Ascending aorta (tissue), 2 donors: ENCODE measurements around the gene NUP98. TPM values are rescaled to one million over a fixed set of nuclear protein-coding genes. Genes with fewer than 3 reads are reported as not detected.
A peak's percentile ranks its signal among the peaks of the same experiment; 100 is the strongest.

Experiments used
- DNase-seq, 2 donors: peaks; one replicate each; pipeline ENCODE4 v3.0.0-alpha.2; 2019; ENCODE audit warnings: low spot score in 2 of 2
- H3K27ac ChIP-seq, 2 donors: fragments of 200-600 bp; sonication (generic); one replicate each; pipeline ENCODE4 v1.5.1; 2016 to 2017; ENCODE audit warnings: mild to moderate bottlenecking in 1 of 2
- H3K27me3 ChIP-seq: fragments of 200-600 bp; sonication (generic); one replicate; pipeline ENCODE4 v1.5.1; 2017
- H3K36me3 ChIP-seq, 2 donors: fragments of 200-600 bp; sonication (generic); one replicate each; pipeline ENCODE4 v1.5.1; 2016
- H3K4me1 ChIP-seq, 2 donors: fragments of 200-600 bp; sonication (generic); one replicate each; pipeline ENCODE4 v1.5.1; 2016 to 2017; ENCODE audit warnings: mild to moderate bottlenecking in 1 of 2
- H3K4me3 ChIP-seq, 2 donors: fragments of 200-600 bp; sonication (generic); one replicate each; pipeline ENCODE4 v1.5.1; 2016 to 2017; ENCODE audit warnings: mild to moderate bottlenecking in 1 of 2
- H3K9me3 ChIP-seq, 2 donors: fragments of 200-600 bp; sonication (generic); one replicate each; pipeline ENCODE4 v1.5.1; 2016
- intact Hi-C: fragments of 100-400 bp; cut with DNase I; formaldehyde crosslinking; loops from one replicate; pipeline ENCODE4 v1.15.1; 2023
- total RNA-seq: library from RNA; depleted of rRNA; stranded (reverse); fragments of >200 nt; gene quantifications from one replicate; pipeline ENCODE4 v1.1.0, GENCODE V29; 2016
- TF ChIP-seq, protein P1 (sequence below), 3 experiments: fragments of 200-600 bp in 2 of 3; fragments of 450-650 bp in 1 of 3; sonication (generic) in 2 of 3; IDR thresholded peaks; one replicate each; pipeline ENCODE4 v1.5.1; 2016 to 2019; ENCODE audit warnings: antibody characterized with exemption in 3 of 3, mild to moderate bottlenecking in 1 of 3, moderate library complexity in 1 of 3

Gene NUP98
- total RNA-seq, 1 donor from 2014 or later = 36.3 TPM

GRCh38 chr11:3835751-3836150 lies 38.4 kb upstream of the NUP98 start:
- Histone ChIP-seq H3K36me3 (peaks cover 0 to 14% of the 10 kb centered on the region in 2 donors), H3K4me3 (no peak overlapping the region), H3K4me1 (peaks cover 0 to 22% of the 10 kb centered on the region in 2 donors), H3K27ac (peak overlapping the region; percentile 7 to 50), H3K27me3 (no peaks in the 10 kb centered on the region), H3K9me3 (no peaks in the 10 kb centered on the region)
- TF ChIP-seq, protein P1, sequence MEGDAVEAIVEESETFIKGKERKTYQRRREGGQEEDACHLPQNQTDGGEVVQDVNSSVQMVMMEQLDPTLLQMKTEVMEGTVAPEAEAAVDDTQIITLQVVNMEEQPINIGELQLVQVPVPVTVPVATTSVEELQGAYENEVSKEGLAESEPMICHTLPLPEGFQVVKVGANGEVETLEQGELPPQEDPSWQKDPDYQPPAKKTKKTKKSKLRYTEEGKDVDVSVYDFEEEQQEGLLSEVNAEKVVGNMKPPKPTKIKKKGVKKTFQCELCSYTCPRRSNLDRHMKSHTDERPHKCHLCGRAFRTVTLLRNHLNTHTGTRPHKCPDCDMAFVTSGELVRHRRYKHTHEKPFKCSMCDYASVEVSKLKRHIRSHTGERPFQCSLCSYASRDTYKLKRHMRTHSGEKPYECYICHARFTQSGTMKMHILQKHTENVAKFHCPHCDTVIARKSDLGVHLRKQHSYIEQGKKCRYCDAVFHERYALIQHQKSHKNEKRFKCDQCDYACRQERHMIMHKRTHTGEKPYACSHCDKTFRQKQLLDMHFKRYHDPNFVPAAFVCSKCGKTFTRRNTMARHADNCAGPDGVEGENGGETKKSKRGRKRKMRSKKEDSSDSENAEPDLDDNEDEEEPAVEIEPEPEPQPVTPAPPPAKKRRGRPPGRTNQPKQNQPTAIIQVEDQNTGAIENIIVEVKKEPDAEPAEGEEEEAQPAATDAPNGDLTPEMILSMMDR (IDR thresholded peaks at IDR 0.05) = no peak
- intact Hi-C loops = no loop called here
- no peak for DNase-seq

DNA sequence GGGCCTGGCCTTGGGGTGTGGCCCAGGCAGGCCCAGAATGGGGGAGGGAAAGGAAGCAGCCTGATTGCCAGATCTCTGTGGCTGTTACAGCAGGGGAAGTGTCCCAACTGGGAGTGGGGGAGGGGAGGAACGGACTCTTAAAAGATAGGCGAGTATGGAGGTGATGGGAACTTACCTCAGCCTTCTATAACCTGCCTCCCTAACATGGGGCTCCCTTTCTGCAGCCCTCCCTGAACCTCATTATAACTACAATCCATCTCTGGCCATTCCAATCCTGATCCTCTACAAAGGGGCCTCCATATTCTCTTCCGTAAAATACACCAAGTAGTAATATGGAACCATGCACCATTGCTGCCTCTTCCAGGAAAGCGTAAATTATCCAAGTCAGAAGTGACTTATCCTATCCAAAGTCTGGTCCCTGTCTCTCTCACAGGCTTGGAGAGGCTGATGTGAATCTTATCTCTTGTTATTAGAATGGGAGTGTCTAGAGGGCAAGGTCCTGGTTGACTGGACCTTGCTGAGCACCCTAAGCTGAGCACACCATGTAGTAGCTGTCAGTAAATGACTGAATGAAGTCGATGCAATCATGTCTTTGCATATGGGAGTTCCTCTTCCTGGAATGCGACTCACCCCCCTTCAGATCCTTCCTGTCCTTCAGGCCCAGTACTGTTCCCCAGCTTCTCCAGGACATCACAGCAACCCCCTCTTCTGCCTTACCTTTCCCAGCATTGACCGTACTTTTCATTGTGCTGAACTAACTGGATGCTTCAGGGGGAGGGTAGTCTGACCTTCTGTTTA lies 37.5 kb upstream of the NUP98 start:
- intact Hi-C loops = no loop called here
- Histone ChIP-seq H3K36me3 (peaks cover 0 to 21% of the 10 kb centered on the region in 2 donors), H3K4me1 (peaks cover 0 to 22% of the 10 kb centered on the region in 2 donors), H3K4me3 (no peak overlapping the region), H3K9me3 (no peaks in the 10 kb centered on the region), H3K27ac (peak overlapping the region in 1 of 2 donors; percentile 50), H3K27me3 (no peaks in the 10 kb centered on the region)
- DNase-seq = no peak
- TF ChIP-seq, protein P1 (IDR thresholded peaks at IDR 0.05) = no peak

GRCh38 chr11:3834349-3834663 lies 37.0 kb upstream of the NUP98 start:
- Histone ChIP-seq H3K27ac (peak overlapping the region in 1 of 2 donors; percentile 50), H3K27me3 (no peaks in the 10 kb centered on the region), H3K4me1 (peaks cover 0 to 19% of the 10 kb centered on the region in 2 donors), H3K4me3 (no peak overlapping the region), H3K36me3 (peaks cover 0 to 21% of the 10 kb centered on the region in 2 donors), H3K9me3 (no peaks in the 10 kb centered on the region)
- DNase-seq = no peak
- intact Hi-C loops = no loop called here
- TF ChIP-seq, protein P1 (IDR thresholded peaks at IDR 0.05) = no peak

DNA sequence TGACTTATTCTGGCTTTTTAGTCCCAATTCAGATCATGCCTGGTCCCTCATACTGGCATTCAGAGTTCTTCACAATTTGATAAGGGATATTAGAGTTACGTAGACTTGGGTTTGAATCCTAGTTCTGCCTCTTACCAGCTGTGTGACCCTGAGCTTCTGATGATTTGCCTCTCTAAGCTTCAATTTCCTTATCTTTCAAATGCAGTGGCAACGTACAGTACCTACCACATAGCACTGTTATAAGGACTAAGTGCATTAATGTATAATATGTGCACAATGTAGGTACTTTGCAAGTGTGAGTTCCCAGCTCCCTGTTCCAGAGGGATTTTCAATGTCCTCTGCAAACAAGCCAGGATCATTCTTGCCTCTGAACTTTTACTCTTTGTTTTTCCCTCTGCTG lies 36.1 kb upstream of the NUP98 start:
- Histone ChIP-seq H3K4me3 (no peak overlapping the region), H3K27me3 (no peaks in the 10 kb centered on the region), H3K36me3 (peaks cover 0 to 21% of the 10 kb centered on the region in 2 donors), H3K27ac (no peak overlapping the region), H3K9me3 (no peaks in the 10 kb centered on the region), H3K4me1 (peaks cover 0 to 19% of the 10 kb centered on the region in 2 donors)
- intact Hi-C loops = no loop called here
- no peak for DNase-seq
- TF ChIP-seq, protein P1 (IDR thresholded peaks at IDR 0.05) = no peak

DNA sequence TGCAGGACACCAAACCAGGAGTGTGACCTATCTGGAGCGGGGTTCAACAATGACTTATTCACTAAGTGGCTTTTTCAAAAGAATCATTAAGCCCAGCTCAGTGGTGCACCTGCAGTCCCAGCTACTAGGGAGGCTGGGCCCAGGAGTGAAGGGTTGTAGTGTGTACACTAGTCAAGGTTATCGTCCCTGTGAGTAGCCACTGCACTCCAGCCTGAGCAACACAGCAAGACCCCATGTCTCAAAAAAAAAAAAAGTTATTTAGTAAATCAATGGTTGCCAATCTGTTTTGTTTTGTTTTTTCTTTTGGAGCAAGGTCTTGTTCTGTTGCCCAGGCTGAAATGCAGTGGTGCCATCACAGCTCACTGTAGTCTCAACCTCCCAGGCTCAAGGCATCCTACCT lies 35.5 kb upstream of the NUP98 start:
- Histone ChIP-seq H3K4me3 (no peak overlapping the region), H3K9me3 (no peaks in the 10 kb centered on the region), H3K36me3 (peaks cover 4 to 25% of the 10 kb centered on the region in 2 donors), H3K4me1 (peaks cover 0 to 18% of the 10 kb centered on the region in 2 donors), H3K27ac (no peak overlapping the region), H3K27me3 (no peaks in the 10 kb centered on the region)
- intact Hi-C loops = no loop called here
- TF ChIP-seq, protein P1 (IDR thresholded peaks at IDR 0.05) = no peak
- no peak for DNase-seq
